Measurements from ENCODE around the gene PEPD. TPM values are rescaled to one million over a fixed set of nuclear protein-coding genes. Genes with fewer than 3 reads are reported as not detected.

PEPD gene
- total and polyA plus RNA-seq, 2 donors (not counting 3 experiments of a cell fraction or from before 2014, with no cell fraction given) = 73.7 to 126 TPM

DNA sequence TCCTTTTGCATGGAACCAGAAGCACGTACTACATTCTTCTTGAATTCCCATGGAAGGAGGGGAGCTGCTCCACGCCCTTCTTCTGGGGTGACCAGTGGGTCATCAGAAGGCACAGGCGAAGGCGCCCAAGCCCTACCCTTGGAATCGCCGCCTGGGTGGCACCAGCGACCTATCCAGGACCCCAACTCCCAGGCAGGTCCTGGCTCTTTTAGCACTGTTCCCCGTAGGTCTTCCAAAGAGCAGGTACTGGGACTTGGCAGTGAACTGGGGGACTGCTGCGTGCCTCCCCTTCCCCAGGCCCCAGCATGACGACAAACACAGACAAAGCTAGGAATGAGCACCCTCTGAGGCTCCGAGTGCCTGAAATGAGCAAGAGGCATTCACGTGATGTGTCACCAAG lies 103.1 kb downstream of the PEPD start:
- intact Hi-C loops (cut with micrococcal nuclease) (no loop called here), dilution Hi-C loops (cut with MboI; ENCODE audit: extremely low pct_ligation_motif_present, low sequenced_read_pairs) (no loop called here)
- H2AFZ ChIP-seq (ENCODE audit: low read depth, low read length) = no peak overlapping the region
- H3K27ac ChIP-seq (ENCODE audit: insufficient read depth, low read depth, low read length) = no peak overlapping the region
- no peaks in the 10 kb centered on the region for H3K4me1 ChIP-seq (ENCODE audit: control insufficient read depth, extremely low read depth, insufficient read depth, low read length)
- no peaks in the 10 kb centered on the region for H3K27me3 ChIP-seq (ENCODE audit: control insufficient read depth in 2 of 2, insufficient read depth in 2 of 2, low read length in 2 of 2)
- BruUV-seq (replicated peaks) = no TSS peak
- H3K9ac ChIP-seq (replicated peaks; ENCODE audit: extremely low read depth, insufficient read depth, low read length) = no peak overlapping the region
- H3K79me2 ChIP-seq (ENCODE audit: control insufficient read depth, insufficient read depth, low read length) = no peaks in the 10 kb centered on the region
- ChIA-PET POLR2A (no interaction called here), CTCF (interaction anchor here (0.7 to 8.7 kb wide), 6 partner anchors 9 to 360 kb away, joined by 3 to 200 read pairs (median 8); no protein-coding TSS in a partner anchor)
- FAIRE-seq (no peak), DNase-seq (ENCODE audit: low read depth, low spot score) (no peak)
- no peak overlapping the region for H3K4me3 ChIP-seq (replicated peaks in 1 of 3; ENCODE audit: insufficient read depth in 1 of 3, low read depth in 1 of 3, low read length in 3 of 3)
- H3K4me2 ChIP-seq (ENCODE audit: insufficient read depth, low read length) = no peak overlapping the region
- no peaks in the 10 kb centered on the region for H3K9me3 ChIP-seq (replicated peaks; ENCODE audit: control insufficient read depth, insufficient read depth, low read length)
- H3K9me1 ChIP-seq (replicated peaks; ENCODE audit: control insufficient read depth, extremely low read depth, insufficient read depth, low read length) = no peaks in the 10 kb centered on the region
- H4K20me1 ChIP-seq (replicated peaks; ENCODE audit: control insufficient read depth, extremely low read depth, insufficient read depth, low read length) = no peaks in the 10 kb centered on the region
- TF ChIP-seq MYC (IDR thresholded peaks at IDR 0.05; ENCODE audit: low read depth, low read length) (no peak), EZH2 (IDR thresholded peaks at IDR 0.05; ENCODE audit: borderline replicate concordance, low read depth, low read length, severe bottlenecking) (no peak), POLR2AphosphoS5 (IDR thresholded peaks at IDR 0.05; ENCODE audit: insufficient read depth, low read depth, low read length) (no peak), FOS (IDR thresholded peaks at IDR 0.05; ENCODE audit: borderline replicate concordance, insufficient read depth, low read length) (no peak), JUN (IDR thresholded peaks at IDR 0.05; ENCODE audit: borderline replicate concordance, insufficient read depth, insufficient read length, low read depth) (no peak), GATA2 (IDR thresholded peaks at IDR 0.05; ENCODE audit: insufficient read depth, insufficient read length, low read depth, low read length) (no peak), POLR2A (IDR thresholded peaks at IDR 0.05; ENCODE audit: low read depth, low read length) (no peak)
- TF ChIP-seq, protein P1, sequence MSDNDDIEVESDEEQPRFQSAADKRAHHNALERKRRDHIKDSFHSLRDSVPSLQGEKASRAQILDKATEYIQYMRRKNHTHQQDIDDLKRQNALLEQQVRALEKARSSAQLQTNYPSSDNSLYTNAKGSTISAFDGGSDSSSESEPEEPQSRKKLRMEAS (IDR thresholded peaks at IDR 0.05; ENCODE audit: insufficient read depth, insufficient read length) = no peak
- TF ChIP-seq, protein P2, sequence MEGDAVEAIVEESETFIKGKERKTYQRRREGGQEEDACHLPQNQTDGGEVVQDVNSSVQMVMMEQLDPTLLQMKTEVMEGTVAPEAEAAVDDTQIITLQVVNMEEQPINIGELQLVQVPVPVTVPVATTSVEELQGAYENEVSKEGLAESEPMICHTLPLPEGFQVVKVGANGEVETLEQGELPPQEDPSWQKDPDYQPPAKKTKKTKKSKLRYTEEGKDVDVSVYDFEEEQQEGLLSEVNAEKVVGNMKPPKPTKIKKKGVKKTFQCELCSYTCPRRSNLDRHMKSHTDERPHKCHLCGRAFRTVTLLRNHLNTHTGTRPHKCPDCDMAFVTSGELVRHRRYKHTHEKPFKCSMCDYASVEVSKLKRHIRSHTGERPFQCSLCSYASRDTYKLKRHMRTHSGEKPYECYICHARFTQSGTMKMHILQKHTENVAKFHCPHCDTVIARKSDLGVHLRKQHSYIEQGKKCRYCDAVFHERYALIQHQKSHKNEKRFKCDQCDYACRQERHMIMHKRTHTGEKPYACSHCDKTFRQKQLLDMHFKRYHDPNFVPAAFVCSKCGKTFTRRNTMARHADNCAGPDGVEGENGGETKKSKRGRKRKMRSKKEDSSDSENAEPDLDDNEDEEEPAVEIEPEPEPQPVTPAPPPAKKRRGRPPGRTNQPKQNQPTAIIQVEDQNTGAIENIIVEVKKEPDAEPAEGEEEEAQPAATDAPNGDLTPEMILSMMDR (IDR thresholded peaks at IDR 0.05; ENCODE audit: extremely low read depth in 1 of 2, insufficient read depth in 1 of 2, low read depth in 1 of 2, low read length in 2 of 2) = no peak
- H3K36me3 ChIP-seq (ENCODE audit: control insufficient read depth in 2 of 2, extremely low read depth in 1 of 2, insufficient read depth in 2 of 2, low read length in 2 of 2) = no peaks in the 10 kb centered on the region
